Measurements from ENCODE around the gene MRPL43. TPM values are rescaled to one million over a fixed set of nuclear protein-coding genes. Genes with fewer than 3 reads are reported as not detected.
A peak's percentile ranks its signal among the peaks of the same experiment; 100 is the strongest.

Gene MRPL43
- 75.0 and 77.3 TPM in 2 replicates for total RNA-seq
- polyA plus RNA-seq: 144 and 204 TPM in 2 replicates
- polyA plus RNA-seq (2011; cell fraction: cytosol; rRNA removed): 101 and 131 TPM in 2 replicates
- polyA plus RNA-seq (2011; cell fraction: nucleus; rRNA removed): 63.5 and 73.0 TPM in 2 replicates
- 95.6 and 111 TPM in 2 replicates for polyA plus RNA-seq (2012)
- 35.5 and 39.4 TPM in 2 replicates for polyA minus RNA-seq
- polyA minus RNA-seq (2011; cell fraction: cytosol; rRNA and poly(A)+ RNA removed): 61.4 TPM
- polyA minus RNA-seq (2011; cell fraction: nucleus; rRNA and poly(A)+ RNA removed): 12.0 and 28.5 TPM in 2 replicates
- Bru-seq, nascent RNA: percentile 59 among the genes with signal in this experiment
- percentile 88 among the genes with signal in this experiment for BruChase-seq, experiment 1, labeled RNA remaining after a 6-hour chase
- percentile 75 among the genes with signal in this experiment for BruChase-seq, experiment 2, labeled RNA remaining after a 2-hour chase
- long read RNA-seq, transcript MRPL43-204 (6 exons, 894 nt): minor isoform, 8 of 165 reads
- long read RNA-seq, transcript MRPL43-203 (3 exons, 1,010 nt): major isoform, 110 of 165 reads
- long read RNA-seq, transcript MRPL43-201 (5 exons, 747 nt): minor isoform, 22 of 165 reads
- long read RNA-seq, partial matches to known transcripts: 4 of 165 reads
- long read RNA-seq, other reads (novel, unspliced or antisense): 10 of 165 reads

GRCh38 chr10:100986952-100987684, at the start of gene MRPL43, which contains the start of gene TWNK:
Gene MRPL43, minus strand, starts transcription at chr10:100987497. Its CDS starts 54 bp downstream, at chr10:100987443.
Gene TWNK, plus strand, starts transcription at chr10:100987543. Its CDS starts 668 bp downstream, at chr10:100988211.
- ChIA-PET POLR2A (interaction anchor here (0.7 kb wide), 1 partner anchor 18 kb away, joined by 3 read pairs; the partner anchor contains the start of gene SEMA4G), CTCF (interaction anchor here (0.7 to 3.8 kb wide), 5 partner anchors 11 to 55 kb away, joined by 3 to 15 read pairs (median 3); partner anchors contain the start of gene SEMA4G)
- no TSS peak for BruUV-seq (replicated peaks)
- DNase-seq (ENCODE audit: low read depth, low spot score): peak; percentile 84
- no peak within 1 kb of the TSS for H3K27ac ChIP-seq (ENCODE audit: insufficient read depth, low read depth, low read length)
- TF ChIP-seq POLR2A (IDR thresholded peaks at IDR 0.05; ENCODE audit: low read depth, low read length): no peak
- TF ChIP-seq MYC (IDR thresholded peaks at IDR 0.05; ENCODE audit: low read depth, low read length): peak; percentile 84
- peak; percentile 89 for TF ChIP-seq MAX (IDR thresholded peaks at IDR 0.05; ENCODE audit: insufficient read depth, insufficient read length)
- peak; percentile 55 for TF ChIP-seq POLR2AphosphoS5 (IDR thresholded peaks at IDR 0.05; ENCODE audit: insufficient read depth, low read depth, low read length)
- peaks cover 30% of the 10 kb centered on the region for H3K79me2 ChIP-seq (ENCODE audit: control insufficient read depth, insufficient read depth, low read length)
- H3K4me3 ChIP-seq (replicated peaks in 1 of 3; ENCODE audit: insufficient read depth in 1 of 3, low read depth in 1 of 3, low read length in 3 of 3): peak within 1 kb of the TSS; percentile 73 to 98 (median 81)
- intact Hi-C loops (cut with micrococcal nuclease): loop anchor here (1.0 kb wide), 1 partner anchor 18 kb away; the partner anchor contains the start of gene SEMA4G
- no peaks in the 10 kb centered on the region for H3K9me1 ChIP-seq (replicated peaks; ENCODE audit: control insufficient read depth, extremely low read depth, insufficient read depth, low read length)
- dilution Hi-C loops (cut with MboI; ENCODE audit: extremely low pct_ligation_motif_present, low sequenced_read_pairs): no loop called here
- H3K27me3 ChIP-seq (ENCODE audit: control insufficient read depth in 2 of 2, insufficient read depth in 2 of 2, low read length in 2 of 2): no peaks in the 10 kb centered on the region
- peaks cover 0 to 17% of the 10 kb centered on the region in 2 experiments for H3K36me3 ChIP-seq (ENCODE audit: control insufficient read depth in 2 of 2, extremely low read depth in 1 of 2, insufficient read depth in 2 of 2, low read length in 2 of 2)
- no peaks in the 10 kb centered on the region for H4K20me1 ChIP-seq (replicated peaks; ENCODE audit: control insufficient read depth, extremely low read depth, insufficient read depth, low read length)
- H3K9ac ChIP-seq (replicated peaks; ENCODE audit: extremely low read depth, insufficient read depth, low read length): peak within 1 kb of the TSS; percentile 53
- H3K4me2 ChIP-seq (ENCODE audit: insufficient read depth, low read length): peak within 1 kb of the TSS; percentile 79
- H3K9me3 ChIP-seq (replicated peaks; ENCODE audit: control insufficient read depth, insufficient read depth, low read length): no peaks in the 10 kb centered on the region
- peak; percentile 91 for FAIRE-seq
- peaks cover 12% of the 10 kb centered on the region for H3K4me1 ChIP-seq (ENCODE audit: control insufficient read depth, extremely low read depth, insufficient read depth, low read length)
- H2AFZ ChIP-seq (ENCODE audit: low read depth, low read length): peak within 1 kb of the TSS; percentile 95
